NT2/D1 (cell line): ENCODE results near the gene HSPA12B.
A peak's percentile ranks its signal among the peaks of the same experiment; 100 is the strongest.

Experiments used
- DNase-seq: peaks from one replicate; pipeline ENCODE4 v3.0.0-alpha.2; 2011; ENCODE audit warnings: low read depth, low spot score
- H3K27me3 ChIP-seq: 2 replicates; pipeline ENCODE4 v1.6.0; 2011; ENCODE audit warnings: mild to moderate bottlenecking; ENCODE audit not compliant: insufficient read length, insufficient read depth
- H3K36me3 ChIP-seq: 2 replicates; pipeline ENCODE4 v1.6.1; 2011; ENCODE audit warnings: mild to moderate bottlenecking, low read length, mixed read lengths; ENCODE audit not compliant: insufficient read depth, insufficient read length
- H3K4me1 ChIP-seq: 2 replicates; pipeline ENCODE4 v1.5.1; 2011; ENCODE audit not compliant: insufficient read depth, insufficient read length
- H3K4me3 ChIP-seq: 2 replicates; pipeline ENCODE4 v1.5.1; 2011; ENCODE audit warnings: low read depth; ENCODE audit not compliant: insufficient read length
- H3K9ac ChIP-seq: 2 replicates; pipeline ENCODE4 v1.6.0; 2011; ENCODE audit warnings: low read depth; ENCODE audit not compliant: insufficient read length
- H3K9me3 ChIP-seq: 2 replicates; pipeline ENCODE4 v1.5.1; 2011; ENCODE audit warnings: mild to moderate bottlenecking, low read length; ENCODE audit not compliant: insufficient read depth
- SUZ12 ChIP-seq: IDR thresholded peaks from 2 replicates; pipeline ENCODE4 v1.6.1; 2011; ENCODE audit not compliant: insufficient read length, insufficient read depth; ENCODE audit errors: extremely low read depth
- YY1 ChIP-seq: IDR thresholded peaks from 2 replicates; pipeline ENCODE4 v1.6.1; 2011; ENCODE audit not compliant: insufficient read length, insufficient read depth
- ZNF274 ChIP-seq: IDR thresholded peaks from 2 replicates; pipeline ENCODE4 v1.6.1; 2011; ENCODE audit warnings: mild to moderate bottlenecking, low read depth, low read length

Gene HSPA12B

DNA sequence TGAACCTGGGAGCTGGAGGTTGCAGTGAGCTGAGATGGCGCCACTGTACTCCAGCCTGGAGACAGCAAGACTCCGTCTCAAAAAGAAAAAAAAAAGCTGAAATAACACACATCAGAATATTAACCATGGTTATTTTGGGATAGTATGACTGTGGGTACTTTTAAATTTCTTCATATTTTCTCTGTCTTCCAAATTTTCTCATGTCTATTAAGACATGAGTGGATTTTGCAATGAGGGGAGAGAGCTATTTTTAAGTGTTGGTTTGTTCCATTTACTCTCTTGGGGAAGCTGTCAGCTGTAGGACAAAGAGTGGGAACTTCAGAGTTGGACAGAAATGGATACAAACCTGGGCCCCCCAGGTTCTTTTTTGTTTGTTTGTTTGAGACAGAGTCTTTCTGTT, 24.8 kb downstream of the HSPA12B start:
- Histone ChIP-seq H3K4me1 (peaks cover 18% of the 10 kb centered on the region), H3K36me3 (peaks cover 51% of the 10 kb centered on the region), H3K9ac (no peak overlapping the region), H3K27me3 (no peaks in the 10 kb centered on the region), H3K9me3 (no peaks in the 10 kb centered on the region), H3K4me3 (no peak overlapping the region)
- TF ChIP-seq YY1 (no peak), ZNF274 (no peak), SUZ12 (no peak)
- no peak for DNase-seq

DNA sequence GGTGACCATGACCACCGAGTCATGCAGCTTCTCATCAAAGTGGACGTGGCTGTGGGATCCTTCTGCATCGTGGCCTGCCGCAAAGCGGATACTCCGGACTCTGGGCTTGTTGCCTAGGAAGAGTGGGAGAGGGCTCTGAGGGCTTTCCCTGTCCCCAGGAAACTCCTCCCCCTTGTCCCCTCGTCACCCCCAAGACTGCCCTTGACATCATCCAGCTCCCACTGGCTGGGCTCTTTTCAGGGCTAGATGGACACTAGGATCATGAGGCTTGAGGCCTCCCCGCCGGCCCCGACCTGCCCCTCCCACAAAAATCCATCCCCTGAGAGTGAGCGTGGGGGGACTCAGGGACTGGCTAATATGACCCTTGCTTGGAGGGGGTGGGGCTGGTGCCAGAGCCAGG, 26.1 kb downstream of the HSPA12B start:
- DNase-seq: no peak
- Histone ChIP-seq H3K4me1 (peaks cover 13% of the 10 kb centered on the region), H3K4me3 (no peak overlapping the region), H3K9ac (no peak overlapping the region), H3K36me3 (peaks cover 51% of the 10 kb centered on the region), H3K27me3 (no peaks in the 10 kb centered on the region), H3K9me3 (no peaks in the 10 kb centered on the region)
- TF ChIP-seq ZNF274 (no peak), YY1 (no peak), SUZ12 (no peak)

GRCh38 chr20:3759316-3759823, 26.9 kb downstream of the HSPA12B start:
- no peak overlapping the region for H3K4me3 ChIP-seq
- TF ChIP-seq YY1: no peak
- TF ChIP-seq ZNF274: no peak
- TF ChIP-seq SUZ12: no peak
- peaks cover 51% of the 10 kb centered on the region for H3K36me3 ChIP-seq
- peaks cover 17% of the 10 kb centered on the region for H3K4me1 ChIP-seq
- no peaks in the 10 kb centered on the region for H3K9me3 ChIP-seq
- no peak overlapping the region for H3K9ac ChIP-seq
- no peaks in the 10 kb centered on the region for H3K27me3 ChIP-seq
- no peak for DNase-seq

- Histone ChIP-seq H3K9ac (peak overlapping the region; percentile 32), H3K9me3 (no peaks in the 10 kb centered on the region)
- TF ChIP-seq SUZ12 (no peak), ZNF274 (no peak), YY1 (no peak)
Observed at GRCh38 chr20:3759884-3760283, 27.4 kb downstream of the HSPA12B start.

DNA sequence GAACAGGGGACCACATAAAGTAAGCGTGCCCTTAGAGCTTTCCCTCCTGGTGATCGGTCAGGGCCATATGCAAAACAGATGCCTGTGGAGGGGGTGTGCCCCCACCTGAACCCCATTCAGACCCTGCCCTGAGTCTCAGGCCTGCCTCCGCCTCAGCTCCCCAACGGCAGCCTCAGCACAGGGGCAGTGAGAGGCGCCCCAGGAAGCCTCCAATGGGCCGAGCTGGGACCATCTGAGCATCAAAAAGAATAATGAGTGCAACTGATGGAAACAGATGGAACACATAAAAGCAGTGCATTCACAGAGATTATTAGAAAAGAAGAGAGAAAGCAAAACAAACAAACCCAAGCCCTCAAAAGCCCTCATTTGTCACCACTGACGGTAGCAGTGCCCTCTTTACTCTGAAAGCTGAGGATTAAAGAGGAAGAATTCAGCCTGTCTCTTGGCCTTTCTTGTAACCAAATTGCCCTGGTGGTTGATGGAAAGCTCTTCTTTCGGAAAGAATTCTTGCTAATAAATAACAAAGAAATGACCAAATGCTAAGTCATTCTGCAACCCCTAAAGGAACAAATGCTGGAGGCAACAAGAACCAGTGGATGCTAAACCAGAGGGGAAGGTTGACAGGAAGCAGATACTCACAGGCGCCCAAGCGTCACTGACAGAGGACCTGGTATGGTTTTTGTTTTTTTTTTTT, 28.3 kb downstream of the HSPA12B start:
- no peaks in the 10 kb centered on the region for H3K9me3 ChIP-seq
- TF ChIP-seq ZNF274: no peak
- TF ChIP-seq SUZ12: no peak
- TF ChIP-seq YY1: no peak
- peaks cover 43% of the 10 kb centered on the region for H3K36me3 ChIP-seq
- DNase-seq: no peak
- no peak overlapping the region for H3K4me3 ChIP-seq
- no peak overlapping the region for H3K9ac ChIP-seq
- H3K4me1 ChIP-seq: peaks cover 17% of the 10 kb centered on the region
- no peaks in the 10 kb centered on the region for H3K27me3 ChIP-seq

More at GRCh38 chr20:3759884-3760283, 27.4 kb downstream of the HSPA12B start:
- H3K36me3 ChIP-seq: peaks cover 49% of the 10 kb centered on the region
- DNase-seq: no peak
- peaks cover 17% of the 10 kb centered on the region for H3K4me1 ChIP-seq
- H3K27me3 ChIP-seq: no peaks in the 10 kb centered on the region
- no peak overlapping the region for H3K4me3 ChIP-seq

DNA sequence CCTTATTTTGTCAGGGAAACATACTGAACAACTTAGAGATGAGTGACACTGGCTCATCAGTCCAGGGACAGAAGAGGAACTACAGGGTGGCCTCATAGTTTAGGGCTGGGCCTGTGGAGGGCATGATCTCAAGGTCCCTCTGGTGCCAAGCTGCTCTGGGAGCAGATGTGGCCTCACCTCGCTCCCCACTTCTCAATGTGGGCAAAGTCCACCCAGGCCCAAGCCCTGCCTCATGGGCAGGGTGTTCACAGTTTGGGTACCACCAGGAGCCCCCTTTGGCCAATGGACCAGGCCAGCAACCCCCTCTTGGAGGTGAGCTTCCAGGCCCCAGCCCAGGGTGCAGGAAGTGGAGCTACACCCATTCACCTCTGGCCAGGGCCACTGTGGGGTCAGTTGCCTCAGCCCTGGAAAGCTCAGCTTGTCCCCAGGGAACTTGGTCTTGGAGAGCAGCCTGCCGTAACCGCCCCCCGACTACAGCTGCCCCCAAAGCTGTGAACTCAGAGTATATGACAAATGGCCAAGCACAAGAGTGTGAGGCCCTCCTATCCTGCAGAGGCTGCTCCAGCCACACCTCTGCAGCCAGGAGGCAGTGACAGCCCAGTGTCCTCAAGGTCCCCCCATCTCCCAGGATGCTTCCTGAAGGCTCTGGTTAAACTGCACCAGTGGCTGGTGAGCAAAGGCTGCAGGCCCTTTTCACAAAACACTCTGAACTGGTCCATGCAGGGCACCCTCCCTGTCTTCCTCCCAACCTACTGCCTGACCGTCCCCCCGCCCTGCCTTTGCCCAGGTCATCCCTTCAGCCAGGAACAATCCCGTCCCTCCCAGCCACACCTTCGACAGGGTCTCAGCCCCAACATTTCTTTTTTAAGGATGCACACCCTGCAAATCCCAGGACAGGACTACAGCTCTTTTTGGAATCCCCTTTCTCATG, 31.5 kb downstream of the HSPA12B start:
- H3K9me3 ChIP-seq: no peaks in the 10 kb centered on the region
- no peak overlapping the region for H3K4me3 ChIP-seq
- H3K9ac ChIP-seq: no peak overlapping the region
- peaks cover 34% of the 10 kb centered on the region for H3K36me3 ChIP-seq
- peaks cover 19% of the 10 kb centered on the region for H3K4me1 ChIP-seq
- no peak for TF ChIP-seq ZNF274
- TF ChIP-seq SUZ12: no peak
- TF ChIP-seq YY1: no peak
- H3K27me3 ChIP-seq: no peaks in the 10 kb centered on the region
- DNase-seq: no peak

- Histone ChIP-seq H3K4me1 (peaks cover 15% of the 10 kb centered on the region), H3K4me3 (no peak overlapping the region), H3K9ac (no peak overlapping the region), H3K9me3 (no peaks in the 10 kb centered on the region), H3K27me3 (no peaks in the 10 kb centered on the region), H3K36me3 (peaks cover 27% of the 10 kb centered on the region)
- TF ChIP-seq SUZ12 (no peak), ZNF274 (no peak), YY1 (no peak)
- DNase-seq: no peak
Observed at GRCh38 chr20:3764659-3765058, 32.2 kb downstream of the HSPA12B start.
